ENCODE results near the gene CHPT1. TPM values are rescaled to one million over a fixed set of nuclear protein-coding genes. Genes with fewer than 3 reads are reported as not detected.
A peak's percentile ranks its signal among the peaks of the same experiment; 100 is the strongest.

The CHPT1 gene
- total RNA-seq, 3 donors from 2014 or later = 86.7 to 98.2 (median 97.2) TPM

- Histone ChIP-seq H3K36me3 (ENCODE audit: low read depth) (peaks cover 6% of the 10 kb centered on the region), H3K4me1 (ENCODE audit: low read depth) (peaks cover 19% of the 10 kb centered on the region), H3K9me3 (no peaks in the 10 kb centered on the region), H3K4me3 (no peak overlapping the region)
- TF ChIP-seq, protein P1, sequence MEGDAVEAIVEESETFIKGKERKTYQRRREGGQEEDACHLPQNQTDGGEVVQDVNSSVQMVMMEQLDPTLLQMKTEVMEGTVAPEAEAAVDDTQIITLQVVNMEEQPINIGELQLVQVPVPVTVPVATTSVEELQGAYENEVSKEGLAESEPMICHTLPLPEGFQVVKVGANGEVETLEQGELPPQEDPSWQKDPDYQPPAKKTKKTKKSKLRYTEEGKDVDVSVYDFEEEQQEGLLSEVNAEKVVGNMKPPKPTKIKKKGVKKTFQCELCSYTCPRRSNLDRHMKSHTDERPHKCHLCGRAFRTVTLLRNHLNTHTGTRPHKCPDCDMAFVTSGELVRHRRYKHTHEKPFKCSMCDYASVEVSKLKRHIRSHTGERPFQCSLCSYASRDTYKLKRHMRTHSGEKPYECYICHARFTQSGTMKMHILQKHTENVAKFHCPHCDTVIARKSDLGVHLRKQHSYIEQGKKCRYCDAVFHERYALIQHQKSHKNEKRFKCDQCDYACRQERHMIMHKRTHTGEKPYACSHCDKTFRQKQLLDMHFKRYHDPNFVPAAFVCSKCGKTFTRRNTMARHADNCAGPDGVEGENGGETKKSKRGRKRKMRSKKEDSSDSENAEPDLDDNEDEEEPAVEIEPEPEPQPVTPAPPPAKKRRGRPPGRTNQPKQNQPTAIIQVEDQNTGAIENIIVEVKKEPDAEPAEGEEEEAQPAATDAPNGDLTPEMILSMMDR (IDR thresholded peaks at IDR 0.05) = no peak
- intact Hi-C loops (cut with DNase I, micrococcal nuclease) = loop anchor here in 1 of 2 donors (5.0 kb wide), 1 partner anchor 56 kb away; the partner anchor contains the start of gene GNPTAB
- ATAC-seq = no peak
- no peak for DNase-seq
Observed at GRCh38 chr12:101775816-101776215, 78.4 kb downstream of the CHPT1 start.

DNA sequence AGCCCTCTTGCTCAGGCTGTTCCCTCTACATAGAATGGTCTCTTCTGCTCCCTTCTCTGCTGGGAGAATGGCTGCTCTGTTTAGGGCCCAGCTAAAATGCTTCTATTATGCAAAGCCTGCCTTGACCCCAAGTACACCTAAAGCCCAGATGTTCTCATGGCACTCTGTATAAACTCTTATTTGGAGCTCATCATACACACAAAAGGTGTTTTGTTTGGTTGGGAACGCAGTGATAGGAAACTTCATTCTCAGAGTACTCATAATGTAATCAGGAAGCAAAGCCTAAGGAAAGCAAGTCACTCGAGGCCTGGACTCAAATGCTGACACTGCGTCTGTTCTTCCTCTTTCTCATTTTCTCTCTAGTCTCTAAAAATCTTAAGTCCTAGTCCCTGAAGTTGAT, 80.0 kb downstream of the CHPT1 start:
- Histone ChIP-seq H3K36me3 (ENCODE audit: low read depth) (peaks cover 6% of the 10 kb centered on the region), H3K9me3 (no peaks in the 10 kb centered on the region), H3K4me3 (no peak overlapping the region), H3K4me1 (ENCODE audit: low read depth) (peaks cover 14% of the 10 kb centered on the region)
- DNase-seq = no peak
- TF ChIP-seq, protein P1 (IDR thresholded peaks at IDR 0.05) = no peak
- intact Hi-C loops (cut with DNase I, micrococcal nuclease) = loop anchor here in 1 of 2 donors (5.0 kb wide), 1 partner anchor 55 kb away; the partner anchor contains the start of gene GNPTAB
- peak; percentile 37 for ATAC-seq

- no peak for DNase-seq
- H3K4me3 ChIP-seq = no peak overlapping the region
- ATAC-seq = no peak
- intact Hi-C loops (cut with DNase I, micrococcal nuclease) = loop anchor here in 1 of 2 donors (5.0 kb wide), 1 partner anchor 54 kb away; the partner anchor contains the start of gene GNPTAB
- H3K9me3 ChIP-seq = no peaks in the 10 kb centered on the region
- TF ChIP-seq, protein P1 (IDR thresholded peaks at IDR 0.05) = no peak
- H3K36me3 ChIP-seq (ENCODE audit: low read depth) = peaks cover 6% of the 10 kb centered on the region
- peaks cover 12% of the 10 kb centered on the region for H3K4me1 ChIP-seq (ENCODE audit: low read depth)
Observed at GRCh38 chr12:101777978-101778377, 80.5 kb downstream of the CHPT1 start.

Other genes with a start within 250 kb of the CHPT1 start
- gene SPIC, start 222.3 kb upstream of the CHPT1 start, total RNA-seq = not detected
- gene MYBPC1, start 102.7 kb upstream of the CHPT1 start, total RNA-seq = 10 to 100 TPM in 2 of 3 donors, 1 to 10 TPM in 1; 9.3 to 12.6 (median 10.0) TPM
- under 1 TPM in 2 of 3 donors, not detected in 1; 0.07 to 0.28 TPM for gene SYCP3, start 41.8 kb downstream of the CHPT1 start, total RNA-seq
- gene GNPTAB, start 133.3 kb downstream of the CHPT1 start, total RNA-seq = 100 to 1,000 TPM in 1 of 3 donors, 10 to 100 TPM in 2; 62.9 to 104 (median 88.9) TPM
- gene DRAM1, start 179.9 kb downstream of the CHPT1 start, total RNA-seq = 10 to 100 TPM in 2 of 3 donors, 1 to 10 TPM in 1; 4.3 to 25.2 (median 10.1) TPM